Mesothelial cell of epicardium (in vitro differentiated cells): ENCODE measurements around the gene PDE4D. TPM values are rescaled to one million over a fixed set of nuclear protein-coding genes. Genes with fewer than 3 reads are reported as not detected.

ENCODE experiments used
- DNase-seq, 2 experiments: peaks; one replicate each; pipeline ENCODE4 v3.0.0; 2021; ENCODE audit warnings: low spot score in 2 of 2; ENCODE audit not compliant: unreplicated experiment in 2 of 2
- H3K27ac Mint-ChIP-seq: 2 replicates; pipeline ENCODE4 v1.8.0; 2021; ENCODE audit warnings: mixed read lengths
- H3K27me3 Mint-ChIP-seq: 2 replicates; pipeline ENCODE4 v1.8.0; 2021; ENCODE audit warnings: low read depth, mixed read lengths
- H3K36me3 Mint-ChIP-seq: 2 replicates; pipeline ENCODE4 v1.8.0; 2021; ENCODE audit warnings: mixed read lengths
- H3K4me1 Mint-ChIP-seq: 2 replicates; pipeline ENCODE4 v1.8.0; 2021; ENCODE audit warnings: mixed read lengths
- H3K4me3 Mint-ChIP-seq: 2 replicates; pipeline ENCODE4 v1.8.0; 2021; ENCODE audit warnings: mild to moderate bottlenecking, moderate library complexity, mixed read lengths
- H3K9me3 Mint-ChIP-seq: 2 replicates; pipeline ENCODE4 v1.8.0; 2021; ENCODE audit warnings: mixed read lengths
- total RNA-seq: library from RNA; stranded (reverse); gene quantifications from 3 replicates; pipeline ENCODE4 v1.2.1, GENCODE V29; 2021
- TF ChIP-seq, protein P1 (sequence below): fragments of 200-600 bp; sonication (generic); IDR thresholded peaks from one replicate; pipeline ENCODE4 v1.5.0; 2021; ENCODE audit warnings: antibody characterized with exemption; ENCODE audit not compliant: unreplicated experiment

Gene PDE4D
- total RNA-seq, 1 donor from 2014 or later: 105 TPM

DNA sequence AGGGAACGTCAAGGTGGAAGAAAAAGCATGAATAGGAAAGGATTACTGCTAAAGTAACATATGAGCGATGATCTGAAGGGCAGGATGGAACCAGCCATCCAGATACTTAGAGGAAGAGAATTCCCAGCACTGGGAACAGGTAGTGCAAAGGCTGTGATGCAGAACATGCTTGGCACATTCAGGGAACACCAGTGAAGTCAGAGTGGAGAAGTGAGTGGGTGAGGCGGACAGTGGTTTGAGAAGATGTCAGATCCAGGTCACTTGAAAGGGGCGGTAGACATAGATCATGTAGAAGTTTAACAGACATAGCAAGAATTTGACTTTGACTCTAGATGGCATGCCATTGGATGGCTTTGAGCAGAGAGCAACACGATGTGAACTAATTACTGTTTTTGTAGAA lies 374.2 kb downstream of the PDE4D start:
- no peak overlapping the region for H3K4me3 Mint-ChIP-seq

DNA sequence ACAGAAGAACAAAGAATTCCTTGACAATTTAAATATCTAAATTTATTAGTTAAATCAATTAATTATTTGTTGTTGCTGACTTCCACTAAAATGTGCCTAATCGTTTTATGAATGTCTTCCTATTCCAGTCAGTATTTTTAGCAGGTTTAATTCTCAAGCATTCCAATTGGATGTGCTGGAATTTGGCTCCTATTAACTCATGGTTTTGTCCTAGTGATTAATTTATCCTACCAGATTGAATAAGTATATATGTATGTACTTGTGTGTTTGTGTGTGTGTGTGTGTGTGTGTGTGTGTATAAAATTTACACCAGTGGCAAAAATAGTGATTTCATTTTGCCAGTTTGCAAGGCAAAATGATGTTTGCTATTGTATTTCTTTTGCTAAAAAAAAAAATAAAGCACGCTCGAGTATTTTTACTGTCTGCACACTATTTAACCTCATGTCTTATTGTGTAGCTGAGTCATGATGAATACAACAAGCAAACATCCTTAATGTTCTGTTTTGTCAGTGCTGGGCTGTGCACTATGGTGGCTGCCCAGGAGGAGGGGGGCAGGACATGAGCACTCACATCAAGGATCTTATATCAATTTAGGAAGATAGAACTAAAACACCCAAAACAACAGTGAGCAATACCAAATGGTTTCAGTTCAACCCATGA lies 375.5 kb downstream of the PDE4D start:
- Mint-ChIP-seq H3K27me3 (no peaks in the 10 kb centered on the region), H3K36me3 (peaks cover 7% of the 10 kb centered on the region), H3K4me1 (peaks cover 10% of the 10 kb centered on the region), H3K27ac (no peak overlapping the region), H3K4me3 (no peak overlapping the region), H3K9me3 (peaks cover 5% of the 10 kb centered on the region)
- no peak for DNase-seq
- TF ChIP-seq, protein P1, sequence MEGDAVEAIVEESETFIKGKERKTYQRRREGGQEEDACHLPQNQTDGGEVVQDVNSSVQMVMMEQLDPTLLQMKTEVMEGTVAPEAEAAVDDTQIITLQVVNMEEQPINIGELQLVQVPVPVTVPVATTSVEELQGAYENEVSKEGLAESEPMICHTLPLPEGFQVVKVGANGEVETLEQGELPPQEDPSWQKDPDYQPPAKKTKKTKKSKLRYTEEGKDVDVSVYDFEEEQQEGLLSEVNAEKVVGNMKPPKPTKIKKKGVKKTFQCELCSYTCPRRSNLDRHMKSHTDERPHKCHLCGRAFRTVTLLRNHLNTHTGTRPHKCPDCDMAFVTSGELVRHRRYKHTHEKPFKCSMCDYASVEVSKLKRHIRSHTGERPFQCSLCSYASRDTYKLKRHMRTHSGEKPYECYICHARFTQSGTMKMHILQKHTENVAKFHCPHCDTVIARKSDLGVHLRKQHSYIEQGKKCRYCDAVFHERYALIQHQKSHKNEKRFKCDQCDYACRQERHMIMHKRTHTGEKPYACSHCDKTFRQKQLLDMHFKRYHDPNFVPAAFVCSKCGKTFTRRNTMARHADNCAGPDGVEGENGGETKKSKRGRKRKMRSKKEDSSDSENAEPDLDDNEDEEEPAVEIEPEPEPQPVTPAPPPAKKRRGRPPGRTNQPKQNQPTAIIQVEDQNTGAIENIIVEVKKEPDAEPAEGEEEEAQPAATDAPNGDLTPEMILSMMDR: no peak

More for the DNA sequence above, 374.2 kb downstream of the PDE4D start:
- Mint-ChIP-seq H3K27me3 (no peaks in the 10 kb centered on the region), H3K4me1 (peaks cover 10% of the 10 kb centered on the region), H3K9me3 (peaks cover 12% of the 10 kb centered on the region), H3K27ac (no peak overlapping the region), H3K36me3 (peaks cover 15% of the 10 kb centered on the region)
- TF ChIP-seq, protein P1: no peak
- DNase-seq: no peak

DNA sequence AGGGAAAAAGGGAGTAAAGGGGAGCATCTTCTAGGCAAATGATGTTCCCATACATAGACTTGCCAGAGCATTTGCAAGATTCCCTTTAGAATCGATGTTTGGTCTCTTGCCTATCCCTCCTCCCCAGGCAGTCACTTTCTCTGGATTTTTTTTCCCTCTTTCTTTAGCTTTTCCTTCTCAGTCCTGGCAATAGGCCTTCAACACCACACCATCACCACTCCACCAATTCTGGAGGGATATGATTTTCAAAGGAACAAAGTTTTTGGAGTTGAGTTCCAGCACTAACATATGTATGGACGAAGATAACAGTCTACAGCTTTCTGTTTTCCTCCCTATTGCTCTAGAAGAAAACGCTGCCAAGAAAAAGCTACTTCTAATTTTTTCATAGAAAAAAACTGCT lies 377.4 kb downstream of the PDE4D start:
- DNase-seq: no peak
- Mint-ChIP-seq H3K4me3 (no peak overlapping the region), H3K36me3 (peaks cover 7% of the 10 kb centered on the region), H3K4me1 (peaks cover 6% of the 10 kb centered on the region), H3K9me3 (peaks cover 5% of the 10 kb centered on the region), H3K27ac (no peak overlapping the region), H3K27me3 (no peaks in the 10 kb centered on the region)
- TF ChIP-seq, protein P1: no peak

DNA sequence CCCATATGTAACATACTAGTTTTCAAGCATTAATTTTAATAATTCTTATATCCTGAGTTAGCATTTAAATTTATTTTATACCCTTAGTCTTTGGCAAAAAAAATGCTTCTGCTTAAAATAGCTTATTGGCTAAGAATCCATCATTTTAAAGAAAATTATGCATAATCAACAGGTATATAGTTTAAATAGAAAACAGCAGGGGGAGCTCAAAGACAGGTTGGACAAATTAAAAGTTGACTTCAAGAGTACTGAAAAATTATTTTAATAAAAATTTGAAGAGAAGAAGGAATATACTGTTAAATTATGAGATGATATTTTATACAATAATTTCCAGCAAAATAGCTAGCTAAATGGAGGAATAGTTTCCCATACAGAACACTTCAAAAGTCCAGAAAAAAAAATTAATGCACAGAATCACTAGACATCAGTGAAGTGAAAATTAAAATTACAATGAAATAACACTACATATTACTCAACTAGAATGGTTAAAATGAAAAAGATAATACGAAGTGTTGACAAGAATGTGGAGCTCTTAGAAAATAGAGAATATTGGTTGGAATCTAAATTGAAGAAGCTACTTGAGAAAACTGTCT lies 387.1 kb downstream of the PDE4D start:
- Mint-ChIP-seq H3K9me3 (no peaks in the 10 kb centered on the region), H3K27me3 (no peaks in the 10 kb centered on the region), H3K4me3 (no peak overlapping the region), H3K36me3 (no peaks in the 10 kb centered on the region), H3K27ac (no peak overlapping the region), H3K4me1 (peaks cover 35% of the 10 kb centered on the region)
- TF ChIP-seq, protein P1: peak; percentile 32
- no peak for DNase-seq

DNA sequence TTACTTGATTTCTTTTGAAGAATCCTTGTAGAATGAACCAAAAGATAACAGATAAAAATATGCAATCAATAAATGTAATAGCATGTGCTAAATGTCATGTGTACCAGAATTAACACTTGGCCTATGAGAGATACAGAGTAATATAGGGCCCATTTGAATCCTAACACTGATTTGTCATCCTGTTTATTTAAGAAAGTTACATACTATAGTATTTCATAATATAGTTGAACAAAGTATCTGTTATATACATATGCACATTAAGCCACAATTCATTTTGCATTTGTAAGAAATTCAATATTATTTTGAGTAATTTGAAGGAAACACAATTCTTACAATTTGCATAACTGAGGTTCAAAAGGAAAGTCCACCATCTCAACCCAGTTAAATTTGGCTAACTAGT lies 389.5 kb downstream of the PDE4D start:
- no peak for DNase-seq
- H3K9me3 Mint-ChIP-seq: peaks cover 7% of the 10 kb centered on the region
- TF ChIP-seq, protein P1: no peak
- H3K27ac Mint-ChIP-seq: no peak overlapping the region
- H3K4me3 Mint-ChIP-seq: no peak overlapping the region
- peaks cover 37% of the 10 kb centered on the region for H3K4me1 Mint-ChIP-seq
- peaks cover 8% of the 10 kb centered on the region for H3K36me3 Mint-ChIP-seq
- no peaks in the 10 kb centered on the region for H3K27me3 Mint-ChIP-seq
